ENCODE measurements around the gene CYSRT1. TPM values are rescaled to one million over a fixed set of nuclear protein-coding genes. Genes with fewer than 3 reads are reported as not detected.
"Not testable (repeated sequence)": the region's sequence is repeated elsewhere in the genome, so short reads cannot be mapped to it uniquely, and the experiment has no call there.

Gene CYSRT1
- total RNA-seq, 1 donor from 2014 or later: 0.46 TPM

- DNase-seq (ENCODE audit: low read depth, low spot score): no peak
Observed at GRCh38 chr9:137251490-137252268, 26.7 kb downstream of the CYSRT1 start.

GRCh38 chr9:137252555-137253506 is 27.9 kb downstream of the CYSRT1 start:
- DNase-seq (ENCODE audit: low read depth, low spot score): no peak

- no peak for DNase-seq (ENCODE audit: low read depth, low spot score)
Observed at GRCh38 chr9:137253717-137254623, 29.0 kb downstream of the CYSRT1 start.

GRCh38 chr9:137254624-137255447 is 29.9 kb downstream of the CYSRT1 start, which contains the start of gene NELFB:
Gene NELFB (plus strand): TSS chr9:137255327.
- no peak for DNase-seq (ENCODE audit: low read depth, low spot score)

- DNase-seq (ENCODE audit: low read depth, low spot score): no peak
Observed at GRCh38 chr9:137255448-137256114, 30.6 kb downstream of the CYSRT1 start.

- DNase-seq (ENCODE audit: low read depth, low spot score): no peak
Observed at GRCh38 chr9:137256362-137256761, 31.4 kb downstream of the CYSRT1 start.

- DNase-seq (ENCODE audit: low read depth, low spot score): no peak
Observed at GRCh38 chr9:137256856-137257255, 31.9 kb downstream of the CYSRT1 start.

- not testable (repeated sequence) for DNase-seq (ENCODE audit: low read depth, low spot score)
Observed at GRCh38 chr9:137262173-137262908, 37.4 kb downstream of the CYSRT1 start.

- no peak for DNase-seq (ENCODE audit: low read depth, low spot score)
Observed at GRCh38 chr9:137262909-137263285, 37.9 kb downstream of the CYSRT1 start.

- no peak for DNase-seq (ENCODE audit: low read depth, low spot score)
Observed at GRCh38 chr9:137263506-137263905, 38.5 kb downstream of the CYSRT1 start.

GRCh38 chr9:137264067-137264466 is 39.1 kb downstream of the CYSRT1 start:
- no peak for DNase-seq (ENCODE audit: low read depth, low spot score)

- DNase-seq (ENCODE audit: low read depth, low spot score): no peak
Observed at GRCh38 chr9:137265496-137266161, 40.7 kb downstream of the CYSRT1 start.

- no peak for DNase-seq (ENCODE audit: low read depth, low spot score)
Observed at GRCh38 chr9:137266162-137266527, 41.2 kb downstream of the CYSRT1 start.

GRCh38 chr9:137266585-137267453 is 41.8 kb downstream of the CYSRT1 start:
- DNase-seq (ENCODE audit: low read depth, low spot score): no peak

- no peak for DNase-seq (ENCODE audit: low read depth, low spot score)
Observed at GRCh38 chr9:137267933-137268355, 43.0 kb downstream of the CYSRT1 start.

- no peak for DNase-seq (ENCODE audit: low read depth, low spot score)
Observed at GRCh38 chr9:137268538-137269201, 43.7 kb downstream of the CYSRT1 start.

GRCh38 chr9:137269231-137269772 is 44.3 kb downstream of the CYSRT1 start:
- no peak for DNase-seq (ENCODE audit: low read depth, low spot score)

Data from pulmonary artery endothelial cell (primary cell).